ENCODE data around the gene SEMA3C. TPM values are rescaled to one million over a fixed set of nuclear protein-coding genes. Genes with fewer than 3 reads are reported as not detected.
A peak's percentile ranks its signal among the peaks of the same experiment; 100 is the strongest.

The SEMA3C gene
- total and polyA plus RNA-seq, 12 donors, result 2.4 to 20.5 (median 6.2) TPM

DNA sequence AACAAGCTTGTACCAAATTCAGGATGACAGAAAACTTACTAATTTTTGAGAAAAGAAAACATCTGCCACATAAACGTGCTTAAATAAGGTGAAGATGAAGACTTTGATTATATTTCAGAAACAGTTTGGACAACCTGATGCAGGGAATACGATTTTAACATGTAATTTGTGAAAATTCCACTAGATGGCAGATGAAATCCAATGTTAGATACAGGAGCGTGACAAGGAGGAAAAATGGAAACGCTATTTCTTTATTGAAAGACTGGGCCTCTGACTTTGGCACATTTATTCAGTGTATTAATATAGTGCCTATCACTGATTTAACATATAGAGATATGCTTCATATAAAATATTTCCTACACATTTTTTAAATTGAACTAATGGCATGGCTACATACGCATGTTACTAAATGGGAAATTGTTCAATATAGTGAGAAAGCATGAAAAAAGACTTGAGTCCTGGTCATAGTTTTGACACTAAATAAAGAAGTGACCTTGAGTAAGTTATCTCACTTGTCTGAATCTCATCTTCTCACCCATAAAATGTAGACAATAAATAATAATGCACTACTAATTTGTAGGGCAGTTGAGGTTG, 219.7 kb downstream of the SEMA3C start:
- no peaks in the 10 kb centered on the region for H3K9me3 ChIP-seq (replicated peaks in 1 of 3)
- intact Hi-C loops (cut with DNase I), result loop anchor here in 1 of 2 donors (5.0 kb wide), 2 partner anchors 758 to 773 kb away; no protein-coding TSS in a partner anchor
- no peak for TF ChIP-seq POLR2A (IDR thresholded peaks at IDR 0.05)
- TF ChIP-seq, protein P1, sequence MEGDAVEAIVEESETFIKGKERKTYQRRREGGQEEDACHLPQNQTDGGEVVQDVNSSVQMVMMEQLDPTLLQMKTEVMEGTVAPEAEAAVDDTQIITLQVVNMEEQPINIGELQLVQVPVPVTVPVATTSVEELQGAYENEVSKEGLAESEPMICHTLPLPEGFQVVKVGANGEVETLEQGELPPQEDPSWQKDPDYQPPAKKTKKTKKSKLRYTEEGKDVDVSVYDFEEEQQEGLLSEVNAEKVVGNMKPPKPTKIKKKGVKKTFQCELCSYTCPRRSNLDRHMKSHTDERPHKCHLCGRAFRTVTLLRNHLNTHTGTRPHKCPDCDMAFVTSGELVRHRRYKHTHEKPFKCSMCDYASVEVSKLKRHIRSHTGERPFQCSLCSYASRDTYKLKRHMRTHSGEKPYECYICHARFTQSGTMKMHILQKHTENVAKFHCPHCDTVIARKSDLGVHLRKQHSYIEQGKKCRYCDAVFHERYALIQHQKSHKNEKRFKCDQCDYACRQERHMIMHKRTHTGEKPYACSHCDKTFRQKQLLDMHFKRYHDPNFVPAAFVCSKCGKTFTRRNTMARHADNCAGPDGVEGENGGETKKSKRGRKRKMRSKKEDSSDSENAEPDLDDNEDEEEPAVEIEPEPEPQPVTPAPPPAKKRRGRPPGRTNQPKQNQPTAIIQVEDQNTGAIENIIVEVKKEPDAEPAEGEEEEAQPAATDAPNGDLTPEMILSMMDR (IDR thresholded peaks at IDR 0.05), result peak; percentile 51 to 84 (median 76)
- no peaks in the 10 kb centered on the region for H3K4me1 ChIP-seq (replicated peaks in 1 of 2)
- no peak for DNase-seq
- 17 to 21% (median 20%) methylated on average over 5 of the region's 5 CpGs for WGBS, 4 donors
- H3K27ac ChIP-seq, result no peak overlapping the region
- H3K27me3 ChIP-seq, result peaks cover 4% of the 10 kb centered on the region
- no peak overlapping the region for H3K4me3 ChIP-seq
- no peaks in the 10 kb centered on the region for H3K36me3 ChIP-seq (replicated peaks in 1 of 2)
